Brain pericyte (primary cell): ENCODE measurements around the gene EWSR1.

Source experiments
- DNase-seq: peaks from one replicate; pipeline ENCODE4 v3.0.0-alpha.2; 2012; ENCODE audit warnings: low read depth, low spot score

The EWSR1 gene

GRCh38 chr22:29251265-29251664 is 16.8 kb upstream of the EWSR1 start:
- no peak for DNase-seq

DNA sequence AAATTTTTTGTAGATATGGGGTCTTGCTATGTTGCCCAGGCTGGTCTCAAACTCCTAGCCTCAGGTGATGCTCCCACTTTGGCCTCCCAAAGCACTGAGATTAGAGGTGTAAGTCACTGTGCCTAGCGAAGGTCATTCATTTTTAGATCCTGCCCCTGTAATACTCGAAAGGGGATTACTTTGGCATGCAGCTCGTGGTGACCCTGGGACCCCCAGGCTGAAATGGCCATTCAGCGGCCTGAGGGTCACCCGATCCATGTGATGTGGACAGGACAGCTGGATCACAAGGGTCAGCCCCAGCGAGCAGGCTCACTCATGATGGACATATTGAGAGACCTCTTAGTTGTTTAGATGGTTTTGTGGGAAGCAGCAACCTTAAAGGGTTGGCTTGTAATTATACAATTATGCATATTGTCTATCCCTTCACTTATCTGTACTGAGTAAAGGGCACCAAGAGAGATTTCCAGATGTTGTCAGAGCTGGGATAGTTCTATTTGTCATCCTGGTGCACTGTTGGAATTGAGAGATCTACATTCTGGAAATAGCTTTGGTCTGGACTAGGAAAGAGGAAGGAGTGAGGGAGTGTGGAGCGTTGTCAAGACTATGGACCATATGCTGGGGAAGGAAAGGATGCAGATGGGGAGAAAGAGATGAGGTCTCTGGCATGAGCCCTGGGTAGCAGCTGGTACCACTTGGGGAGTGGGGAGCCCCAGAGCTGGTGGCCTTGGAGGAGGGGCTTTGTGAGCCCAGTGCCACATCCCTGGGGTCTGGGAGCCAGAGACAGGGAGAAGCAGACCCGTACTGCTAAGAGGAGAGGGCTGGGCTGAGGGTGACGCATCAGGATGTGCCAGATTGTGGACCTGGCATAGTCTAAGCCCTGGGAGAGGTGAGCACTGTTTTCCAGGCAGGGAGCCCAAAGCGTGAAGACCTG is 15.8 kb upstream of the EWSR1 start:
- DNase-seq, result no peak

DNA sequence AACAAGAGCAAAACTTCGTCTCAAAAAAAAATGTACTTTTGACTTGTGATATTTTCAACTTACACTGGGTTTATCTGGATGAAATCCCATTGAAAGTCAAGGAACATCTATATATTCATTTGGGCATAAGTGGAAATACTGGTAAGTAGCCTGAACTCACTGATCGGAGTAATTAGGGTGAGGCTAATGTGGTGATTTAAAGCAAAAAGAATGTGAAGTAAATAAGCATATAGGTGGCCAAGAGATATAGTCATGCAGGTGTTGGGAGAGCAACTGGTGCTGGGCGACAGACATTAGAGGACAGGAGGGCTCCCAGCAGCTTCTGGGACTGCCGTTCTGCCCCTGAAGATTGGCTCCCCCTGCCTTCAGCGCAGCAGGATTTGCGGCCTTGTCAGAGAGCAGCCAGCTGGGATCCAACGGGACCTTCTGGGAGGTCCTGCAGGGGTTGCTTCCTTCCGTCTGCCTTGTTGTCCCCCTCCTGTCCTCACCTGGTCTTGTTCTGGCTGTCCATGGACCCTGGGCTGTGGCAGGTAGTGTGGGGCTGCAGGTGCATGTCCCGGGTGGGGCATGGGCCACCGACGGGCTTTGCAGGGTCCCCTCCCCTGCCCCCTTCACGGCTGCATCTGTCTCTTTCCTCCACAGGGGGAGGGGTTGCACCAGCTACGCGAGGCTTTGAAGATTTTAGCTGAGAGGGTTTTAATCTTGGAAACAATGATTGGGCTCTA is 14.3 kb upstream of the EWSR1 start:
- DNase-seq, result no peak

DNA sequence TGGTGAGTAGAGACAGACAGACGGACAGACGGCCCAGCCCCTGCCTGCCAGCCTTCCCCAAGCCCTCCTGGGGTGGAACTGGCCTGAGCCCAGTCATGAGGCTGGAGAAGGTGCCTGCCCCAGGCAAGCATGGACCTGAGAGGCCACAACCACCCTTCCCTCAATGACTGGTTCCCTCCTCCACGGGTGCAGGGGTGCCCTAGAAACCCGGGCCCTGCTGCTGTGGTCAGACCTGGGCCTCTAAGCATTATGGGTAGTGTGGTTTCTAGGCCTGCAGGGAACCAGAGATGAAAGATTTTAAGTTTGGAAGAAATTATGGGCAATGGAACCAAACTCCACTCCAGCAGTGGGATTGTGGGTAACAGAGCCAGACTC is 13.8 kb upstream of the EWSR1 start:
- DNase-seq, result no peak

- DNase-seq, result no peak
Observed at GRCh38 chr22:29255064-29255621, 12.9 kb upstream of the EWSR1 start.

- no peak for DNase-seq
Observed at GRCh38 chr22:29256606-29257325, 11.3 kb upstream of the EWSR1 start.

GRCh38 chr22:29257751-29258181 is 10.3 kb upstream of the EWSR1 start:
- no peak for DNase-seq

DNA sequence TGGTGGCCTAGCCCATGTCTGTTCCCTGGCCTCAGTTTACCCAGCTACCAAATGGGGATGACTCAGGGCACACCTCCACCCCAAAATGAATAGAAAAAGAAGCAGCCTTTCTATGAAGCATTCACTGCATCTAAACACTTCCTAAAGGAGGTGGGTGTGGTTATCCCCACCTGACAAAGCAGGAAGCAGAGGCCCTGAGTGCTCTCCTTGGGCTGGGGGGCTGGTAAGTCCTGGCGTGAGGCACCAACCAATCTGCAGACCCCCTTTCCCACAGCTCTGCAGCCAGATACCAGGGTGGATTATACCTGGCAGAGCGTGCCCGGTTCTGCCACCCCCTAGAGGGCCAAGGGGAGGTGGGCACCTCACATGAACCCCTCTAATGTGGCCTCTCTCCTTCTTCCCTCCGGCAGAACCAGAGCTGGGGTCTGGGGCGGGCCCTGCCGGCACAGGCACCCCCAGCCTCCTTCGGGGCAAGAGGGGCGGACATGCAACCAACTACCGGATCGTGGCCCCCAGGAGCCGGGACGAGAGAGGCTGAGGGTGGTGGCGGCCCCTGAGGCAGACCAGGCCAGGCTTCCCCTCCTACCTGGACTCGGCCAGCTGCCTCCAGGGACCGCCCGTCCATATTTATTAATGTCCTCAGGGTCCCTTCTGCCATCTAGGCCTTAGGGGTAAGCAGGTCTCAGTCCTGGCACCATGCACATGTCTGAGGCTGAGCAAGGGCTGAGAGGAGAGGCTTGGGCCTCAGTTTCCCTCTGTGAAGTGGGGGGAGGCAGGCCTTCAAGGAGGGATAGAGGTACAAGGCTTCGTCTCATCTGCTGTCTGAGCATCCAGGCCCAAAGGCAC is 9.4 kb upstream of the EWSR1 start:
- no peak for DNase-seq

DNA sequence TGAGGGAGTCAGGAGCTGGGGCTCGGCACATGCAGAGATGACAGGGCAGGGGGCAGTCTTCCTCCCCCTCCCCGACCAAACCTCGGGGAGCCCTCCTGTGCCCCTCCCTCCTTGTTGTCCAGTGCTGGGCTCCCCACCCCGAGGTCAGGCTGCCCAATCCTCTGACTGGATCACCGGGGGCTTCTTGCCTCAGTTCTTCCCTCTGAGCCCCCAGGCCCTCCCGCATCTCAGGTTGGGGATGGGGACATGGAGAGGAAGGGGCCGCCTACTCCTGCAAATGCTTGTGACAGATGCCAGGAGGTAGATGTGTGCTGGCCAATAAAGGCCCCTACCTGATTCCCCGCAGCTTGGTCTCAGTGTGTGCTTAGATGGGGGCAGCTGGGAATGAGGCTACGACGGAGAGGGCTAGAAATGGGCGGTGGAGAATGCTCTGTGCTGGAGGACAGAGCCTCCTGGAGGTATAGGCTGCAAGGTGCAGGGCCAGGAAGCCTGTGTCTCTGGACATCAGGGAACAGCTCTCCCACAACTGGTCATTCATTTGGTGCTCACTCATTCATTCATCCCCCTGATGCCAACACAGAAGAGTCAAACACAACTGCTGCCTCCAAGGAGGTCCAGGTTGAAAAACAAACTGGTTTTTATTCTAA is 8.7 kb upstream of the EWSR1 start:
- DNase-seq, result no peak

- no peak for DNase-seq
Observed at GRCh38 chr22:29260031-29260560, 8.0 kb upstream of the EWSR1 start.

DNA sequence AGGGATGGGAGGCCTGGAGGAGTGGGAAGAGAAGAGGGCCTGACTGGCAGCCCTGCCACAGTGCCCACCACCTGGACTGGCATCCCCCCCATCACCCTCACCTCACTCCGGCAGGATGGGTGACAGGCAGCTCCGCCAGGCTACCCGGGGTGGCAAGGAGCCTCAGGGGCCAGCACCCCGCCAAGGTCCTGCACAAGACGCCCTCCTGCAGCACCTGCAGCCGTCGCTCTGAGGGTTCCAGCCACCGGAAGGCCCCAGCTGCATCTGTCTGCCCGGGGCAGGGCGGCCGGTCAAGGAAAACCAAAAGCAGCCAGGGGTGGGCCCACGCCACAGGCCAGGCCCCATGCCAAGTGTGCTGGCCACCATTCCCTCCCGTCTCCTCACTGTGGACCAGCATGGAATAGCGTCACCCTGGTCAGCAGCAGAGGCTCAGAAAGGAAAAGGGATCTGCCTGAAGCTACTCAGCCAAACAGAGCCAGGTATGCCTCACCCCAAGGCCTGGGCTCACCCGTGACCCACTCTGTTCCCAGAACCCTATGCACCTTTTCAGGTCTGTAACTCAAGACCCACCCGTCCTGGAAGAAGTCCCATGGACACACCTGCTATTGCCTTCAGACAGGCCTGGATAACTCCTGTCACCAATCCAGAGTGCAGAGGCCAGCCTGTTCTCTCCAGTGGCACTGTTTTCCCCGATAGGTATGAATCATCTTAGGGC is 7.3 kb upstream of the EWSR1 start:
- DNase-seq, result no peak

DNA sequence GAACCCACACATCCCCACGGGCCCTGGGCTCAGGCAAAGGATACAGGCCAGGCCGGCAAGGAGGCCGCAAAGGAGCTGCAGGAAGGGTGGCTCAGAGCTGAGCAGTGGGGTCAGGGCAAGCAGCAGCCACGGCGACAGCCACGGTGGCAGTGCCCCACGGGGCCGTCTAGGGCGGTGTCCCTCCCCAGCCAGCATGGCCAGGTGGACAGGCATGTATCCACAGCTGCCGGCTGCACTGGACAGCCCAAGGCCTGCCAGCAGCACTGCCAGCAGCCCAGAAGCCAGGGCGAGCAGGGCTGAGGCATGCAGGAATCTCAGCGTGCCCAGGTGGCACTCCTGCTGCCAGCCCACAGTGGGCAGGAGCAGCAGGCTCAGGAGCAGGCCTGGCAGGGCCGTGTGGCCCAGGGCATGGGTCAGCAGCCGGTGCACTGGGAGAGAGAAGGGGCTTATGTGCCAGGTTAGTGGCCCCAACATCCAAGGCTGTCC is 4.2 kb upstream of the EWSR1 start:
- DNase-seq, result no peak

- no peak for DNase-seq
Observed at GRCh38 chr22:29265305-29265704, 2.8 kb upstream of the EWSR1 start.

DNA sequence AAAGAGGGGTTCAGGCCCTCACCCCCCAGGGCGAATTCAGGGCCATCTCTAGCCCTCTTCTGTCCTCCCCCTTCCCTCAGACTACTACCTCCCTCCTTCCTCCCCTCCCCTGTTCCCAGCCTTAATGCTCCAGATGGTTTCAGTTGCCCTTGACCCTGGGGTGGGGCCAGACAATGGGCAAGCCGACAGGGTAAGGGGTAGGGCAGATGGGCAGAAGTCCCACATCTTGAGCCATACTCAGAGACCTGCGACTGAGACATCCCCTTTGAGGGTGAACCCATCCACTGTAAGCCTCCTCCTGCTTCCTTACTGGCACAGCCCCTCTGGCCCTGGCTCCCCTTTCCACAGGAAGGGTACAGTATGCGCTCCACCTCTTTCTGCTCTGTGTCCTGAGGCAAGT is 2.1 kb upstream of the EWSR1 start:
- no peak for DNase-seq

- no peak for DNase-seq
Observed at GRCh38 chr22:29266564-29267461, 1.3 kb upstream of the EWSR1 start.

DNA sequence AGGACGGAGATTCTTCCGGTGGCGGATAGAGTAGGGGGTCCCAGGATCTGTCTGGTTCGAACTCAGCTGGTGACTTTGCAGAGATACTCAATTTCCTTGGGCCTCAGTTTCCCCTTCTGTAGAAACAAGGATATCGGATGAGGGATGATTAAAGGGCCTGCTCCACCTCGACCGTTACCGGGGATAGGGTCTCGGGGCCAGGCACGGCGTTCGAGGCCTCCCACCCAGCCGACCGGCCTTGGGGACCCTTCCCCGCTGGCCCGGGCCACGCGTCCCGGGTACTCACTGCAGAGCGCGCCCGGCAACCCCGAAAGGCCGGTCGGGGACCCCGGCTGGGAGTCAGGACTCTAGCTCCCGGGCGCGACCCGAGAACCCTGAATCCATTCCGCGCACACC is 608 bp upstream of the EWSR1 start:
- no peak for DNase-seq

DNA sequence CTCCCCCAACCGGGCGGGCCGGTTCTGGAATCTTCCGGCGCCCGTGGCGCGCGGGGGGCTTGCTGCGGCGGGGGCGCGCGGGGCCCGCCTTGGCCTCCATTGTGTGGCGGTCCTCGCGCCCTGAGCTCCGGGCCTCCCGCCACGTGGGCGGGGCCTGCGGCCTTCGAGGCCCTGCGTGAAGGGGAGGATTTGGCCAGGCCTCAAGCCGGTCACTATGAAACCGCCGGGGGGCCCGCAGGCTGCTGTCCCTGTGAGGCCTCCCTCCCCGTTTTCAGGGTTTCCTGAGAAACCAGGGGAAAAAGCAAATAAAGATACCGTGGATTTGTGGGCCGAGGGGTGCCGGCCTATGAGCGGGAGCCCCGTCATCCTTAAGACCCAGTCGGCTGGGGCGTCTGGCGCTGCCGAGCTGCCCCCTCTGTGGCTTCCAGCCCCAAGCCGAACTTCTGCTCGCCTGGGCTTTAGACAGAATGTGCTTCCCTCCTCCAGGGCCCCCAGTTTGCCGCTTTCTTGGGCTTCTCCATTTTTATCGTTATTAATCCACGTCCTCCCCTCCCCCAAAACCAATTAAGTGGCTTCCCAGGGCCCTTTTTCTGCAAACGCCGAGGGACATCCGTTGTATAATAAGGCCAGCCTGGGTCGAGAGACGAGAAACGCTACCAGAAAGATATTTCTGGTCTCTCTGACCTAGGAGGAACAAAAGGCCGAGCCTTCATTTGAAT is 602 bp downstream of the EWSR1 start:
- DNase-seq, result peak; percentile 39

GRCh38 chr22:29269230-29269604 is 1.1 kb downstream of the EWSR1 start:
- DNase-seq, result no peak
